Esophagus muscularis mucosa (tissue), 4 donors: ENCODE results near the gene UBE2D1.

Experiments
- EP300 ChIP-seq: sonication (generic); formaldehyde crosslinking; IDR thresholded peaks from one replicate; pipeline ENCODE4 v1.6.1; 2017; ENCODE audit warnings: antibody characterized with exemption
- POLR2A ChIP-seq: fragments of 450-650 bp; IDR thresholded peaks from one replicate; pipeline ENCODE4 v1.6.1; 2017; ENCODE audit warnings: antibody characterized with exemption, moderate library complexity, mild to moderate bottlenecking, low read depth
- POLR2AphosphoS5 ChIP-seq, 2 donors: sonication (generic); formaldehyde crosslinking; IDR thresholded peaks; one replicate each; pipeline ENCODE4 v1.6.1; 2017; ENCODE audit warnings: antibody characterized with exemption in 2 of 2
- TF ChIP-seq, protein P1 (sequence below), 3 experiments: fragments of 200-600 bp in 2 of 3; fragments of 450-650 bp in 1 of 3; sonication (generic) in 2 of 3; IDR thresholded peaks; one replicate each; pipeline ENCODE4 v1.5.1; 2017 to 2019; ENCODE audit warnings: antibody characterized with exemption in 3 of 3, mild to moderate bottlenecking in 2 of 3, moderate library complexity in 1 of 3

- TF ChIP-seq, protein P1, sequence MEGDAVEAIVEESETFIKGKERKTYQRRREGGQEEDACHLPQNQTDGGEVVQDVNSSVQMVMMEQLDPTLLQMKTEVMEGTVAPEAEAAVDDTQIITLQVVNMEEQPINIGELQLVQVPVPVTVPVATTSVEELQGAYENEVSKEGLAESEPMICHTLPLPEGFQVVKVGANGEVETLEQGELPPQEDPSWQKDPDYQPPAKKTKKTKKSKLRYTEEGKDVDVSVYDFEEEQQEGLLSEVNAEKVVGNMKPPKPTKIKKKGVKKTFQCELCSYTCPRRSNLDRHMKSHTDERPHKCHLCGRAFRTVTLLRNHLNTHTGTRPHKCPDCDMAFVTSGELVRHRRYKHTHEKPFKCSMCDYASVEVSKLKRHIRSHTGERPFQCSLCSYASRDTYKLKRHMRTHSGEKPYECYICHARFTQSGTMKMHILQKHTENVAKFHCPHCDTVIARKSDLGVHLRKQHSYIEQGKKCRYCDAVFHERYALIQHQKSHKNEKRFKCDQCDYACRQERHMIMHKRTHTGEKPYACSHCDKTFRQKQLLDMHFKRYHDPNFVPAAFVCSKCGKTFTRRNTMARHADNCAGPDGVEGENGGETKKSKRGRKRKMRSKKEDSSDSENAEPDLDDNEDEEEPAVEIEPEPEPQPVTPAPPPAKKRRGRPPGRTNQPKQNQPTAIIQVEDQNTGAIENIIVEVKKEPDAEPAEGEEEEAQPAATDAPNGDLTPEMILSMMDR (IDR thresholded peaks at IDR 0.05): no peak
- TF ChIP-seq EP300 (no peak), POLR2AphosphoS5 (IDR thresholded peaks at IDR 0.05) (no peak), POLR2A (no peak)
These were observed 18.3 kb downstream of the UBE2D1 start for GRCh38 chr10:58352956-58353610.
